NCI-H82 treated with DMSO at 0.1 percent for 48 hours (cell line): ENCODE data around the gene PRADC1.
A peak's percentile ranks its signal among the peaks of the same experiment; 100 is the strongest.
"Not testable (repeated sequence)": the region's sequence is repeated elsewhere in the genome, so short reads cannot be mapped to it uniquely, and the experiment has no call there.

Experiments used
- DNase-seq: peaks from one replicate; lab custom pipeline; 2025; ENCODE audit not compliant: unreplicated experiment; lab: John Stamatoyannopoulos, UW

PRADC1 gene

DNA sequence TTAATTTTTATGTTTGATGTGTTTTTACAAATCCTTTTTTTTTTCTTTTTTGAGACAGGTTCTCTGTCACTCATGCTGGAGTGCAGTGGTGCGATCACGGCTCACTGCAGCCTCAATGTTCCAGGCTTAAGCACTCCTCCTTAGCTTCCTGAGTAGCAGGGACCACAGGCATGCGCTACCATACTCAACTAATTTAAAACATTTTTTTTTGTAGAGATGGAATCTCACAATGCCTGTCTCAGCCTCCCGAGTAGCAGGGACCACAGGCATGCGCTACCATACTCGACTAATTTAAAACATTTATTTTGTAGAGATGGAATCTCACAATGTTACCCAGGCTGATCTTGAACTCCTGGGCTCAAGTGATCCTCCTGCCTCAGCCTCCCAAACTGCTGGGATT is 27.4 kb downstream of the PRADC1 start:
- no peak for DNase-seq

DNA sequence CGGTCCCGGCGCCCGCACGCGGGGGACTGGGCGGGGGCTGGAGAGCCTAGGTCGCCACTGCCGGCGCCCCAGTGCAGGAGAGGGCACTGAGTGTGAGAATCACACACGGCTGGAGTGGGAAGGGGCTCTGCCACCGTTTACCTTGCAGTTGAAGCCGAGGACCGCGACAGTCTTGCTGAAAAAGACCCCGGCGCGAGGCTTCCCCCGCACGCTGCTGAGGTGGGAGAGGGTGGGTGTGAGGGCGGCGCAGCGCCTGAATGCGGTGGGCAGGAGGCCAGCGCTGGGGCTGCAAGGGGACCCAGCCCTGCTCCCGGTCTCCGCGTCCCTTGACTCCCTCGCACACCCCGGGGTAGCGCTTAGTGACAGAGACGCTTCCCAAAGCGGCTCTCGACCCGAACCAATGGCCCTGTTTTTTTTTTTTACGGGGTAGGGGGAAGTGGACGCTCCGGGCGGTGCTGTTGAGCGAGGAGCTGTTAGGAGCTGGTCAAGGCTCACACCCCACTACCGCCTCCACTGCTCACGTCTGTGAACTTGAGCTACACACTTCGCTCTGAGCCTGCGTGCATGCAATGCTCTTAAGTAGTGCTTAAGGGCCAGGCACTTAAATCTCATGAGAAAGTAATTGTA is 29.9 kb downstream of the PRADC1 start:
- peak; percentile 10 for DNase-seq

DNA sequence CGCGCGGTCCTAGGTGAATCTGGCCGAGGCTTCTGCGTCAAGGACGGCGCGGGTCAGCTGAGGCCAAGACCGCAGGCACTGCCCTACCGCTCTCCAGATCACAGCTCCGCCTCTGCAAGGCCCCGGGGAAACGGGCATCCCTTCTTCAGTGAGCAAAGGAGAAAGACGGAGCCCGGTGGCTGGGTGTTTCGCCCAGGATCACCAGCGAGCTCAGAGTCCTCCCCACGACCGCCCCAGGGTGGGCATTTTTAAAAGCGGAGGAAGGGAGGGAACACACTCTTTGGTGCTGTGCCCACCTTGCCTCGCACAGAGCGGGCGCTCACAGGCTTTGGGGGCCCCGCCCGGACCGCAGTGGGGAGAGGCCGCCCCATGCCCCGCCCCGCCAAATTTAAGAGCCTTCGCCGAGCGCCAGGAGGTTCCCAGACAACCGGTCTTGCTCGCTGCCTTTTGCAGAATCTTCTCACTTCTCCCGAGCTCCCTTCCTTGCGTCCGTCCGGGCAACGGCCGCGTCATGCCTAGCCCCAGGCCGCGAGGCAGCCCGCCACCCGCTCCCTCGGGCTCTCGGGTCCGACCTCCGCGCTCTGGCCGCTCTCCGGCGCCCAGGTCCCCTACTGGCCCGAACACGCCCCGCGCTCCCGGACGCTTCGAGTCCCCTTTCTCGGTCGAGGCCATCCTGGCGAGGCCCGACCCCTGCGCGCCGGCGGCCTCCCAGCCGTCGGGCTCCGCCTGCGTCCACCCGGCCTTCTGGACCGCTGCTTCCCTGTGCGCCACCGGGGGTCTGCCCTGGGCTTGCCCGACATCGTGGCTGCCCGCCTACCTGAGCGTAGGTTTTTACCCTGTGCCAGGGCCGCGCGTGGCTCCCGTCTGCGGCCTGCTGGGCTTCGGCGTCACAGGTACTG is 30.6 kb downstream of the PRADC1 start, which contains the start of gene NOTO:
Gene NOTO (plus strand): TSS at position 419 of the 899 bp plus-strand sequence. CDS start 93 bp downstream, at position 512.
- no peak for DNase-seq

GRCh38 chr2:73200281-73200680 is 32.8 kb downstream of the PRADC1 start:
- not testable (repeated sequence) for DNase-seq

- no peak for DNase-seq
Observed at GRCh38 chr2:73197579-73197978, 35.5 kb downstream of the PRADC1 start.

DNA sequence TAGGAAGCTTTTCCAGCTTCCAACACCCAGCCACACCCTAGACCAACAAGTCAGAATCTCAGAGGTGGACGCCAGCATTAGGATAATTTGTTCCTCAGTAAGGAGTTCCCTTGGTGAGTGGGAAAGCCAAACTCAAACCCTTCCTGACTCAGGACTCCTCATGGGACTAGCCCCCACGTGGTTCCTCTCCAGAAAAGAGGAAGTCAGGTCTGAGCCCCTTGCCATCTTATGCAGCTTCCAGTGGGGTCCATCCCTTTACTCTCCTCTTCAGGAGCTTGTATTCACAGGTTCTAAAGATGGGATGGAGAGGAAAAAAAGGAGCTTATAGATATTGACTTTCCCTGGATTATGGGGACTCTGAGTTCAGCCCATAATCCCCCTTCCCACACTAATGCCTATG is 45.5 kb downstream of the PRADC1 start:
- DNase-seq = peak; percentile 66

DNA sequence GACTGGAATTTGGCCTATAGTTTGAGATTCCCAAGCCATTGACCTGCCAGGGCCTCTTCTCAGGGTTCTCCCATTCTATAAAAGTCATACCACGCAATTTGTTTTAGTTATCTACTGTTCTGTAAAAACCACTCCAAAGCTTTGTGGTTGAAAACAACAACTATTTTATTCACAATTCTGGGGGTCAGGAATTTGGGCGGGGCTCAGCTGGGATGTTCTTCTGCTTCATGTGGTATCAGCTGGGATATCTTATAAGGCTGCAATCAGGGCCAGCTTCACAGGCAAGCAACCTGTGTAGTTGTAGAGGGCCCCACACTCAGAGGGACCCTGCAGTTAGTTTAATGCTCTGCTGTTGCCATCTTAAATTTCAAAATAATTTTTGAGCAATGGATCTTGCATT is 47.1 kb downstream of the PRADC1 start:
- DNase-seq = no peak
